ENCODE data around the gene SEMA3C. TPM values are rescaled to one million over a fixed set of nuclear protein-coding genes. Genes with fewer than 3 reads are reported as not detected.

Gene SEMA3C
- polyA plus RNA-seq, 4 donors = 25.9 to 36.1 (median 32.3) TPM

- no peak for DNase-seq (ENCODE audit: low read depth in 4 of 4, low spot score in 2 of 4)
These were observed 158.6 kb downstream of the SEMA3C start for GRCh38 chr7:80760292-80760691.

GRCh38 chr7:80752954-80753690 lies 165.7 kb downstream of the SEMA3C start:
- no peak for DNase-seq (ENCODE audit: low read depth in 4 of 4, low spot score in 2 of 4)

- no peak for DNase-seq (ENCODE audit: low read depth in 4 of 4, low spot score in 2 of 4)
These were observed 169.6 kb downstream of the SEMA3C start for GRCh38 chr7:80749270-80749669.

GRCh38 chr7:80748363-80749042 lies 170.3 kb downstream of the SEMA3C start:
- no peak for DNase-seq (ENCODE audit: low read depth in 4 of 4, low spot score in 2 of 4)

- DNase-seq (ENCODE audit: low read depth in 4 of 4, low spot score in 2 of 4) = no peak
These were observed 177.9 kb downstream of the SEMA3C start for GRCh38 chr7:80740778-80741545.

DNA sequence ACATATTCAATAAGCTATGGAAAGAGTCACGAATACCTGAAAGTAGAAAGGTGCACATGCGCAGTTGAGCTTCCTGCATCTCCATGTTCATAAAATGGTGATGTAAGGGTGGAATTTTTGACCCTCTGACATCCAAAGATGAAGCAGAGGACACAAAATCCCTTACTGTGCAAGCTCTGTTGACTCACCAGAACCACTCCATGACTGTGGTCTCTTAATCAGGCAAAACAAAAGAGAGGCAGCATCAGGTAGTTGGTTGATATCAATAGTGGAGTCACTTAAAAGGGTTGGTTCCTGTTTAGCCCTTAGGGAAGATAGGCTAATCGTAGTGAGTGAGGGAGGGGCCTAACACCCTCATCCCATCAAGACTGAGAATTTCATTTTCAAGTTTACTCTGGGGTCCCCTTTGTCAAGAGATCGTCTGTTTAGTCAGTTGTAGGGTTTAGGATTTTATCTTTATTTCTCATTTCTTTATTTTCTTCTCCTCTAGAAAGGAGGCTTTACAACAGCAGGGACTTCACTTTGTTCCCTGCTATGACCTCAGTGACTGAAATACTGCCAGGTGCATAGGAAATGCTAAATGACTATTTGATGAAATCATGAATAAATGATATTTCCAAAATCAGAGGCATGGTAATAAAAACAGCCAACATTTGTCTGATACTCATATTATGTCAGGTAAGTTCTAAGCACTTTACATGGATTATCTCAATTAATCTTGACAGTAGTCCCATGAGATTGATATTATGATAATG lies 182.3 kb downstream of the SEMA3C start:
- DNase-seq (ENCODE audit: low read depth in 4 of 4, low spot score in 2 of 4) = no peak

DNA sequence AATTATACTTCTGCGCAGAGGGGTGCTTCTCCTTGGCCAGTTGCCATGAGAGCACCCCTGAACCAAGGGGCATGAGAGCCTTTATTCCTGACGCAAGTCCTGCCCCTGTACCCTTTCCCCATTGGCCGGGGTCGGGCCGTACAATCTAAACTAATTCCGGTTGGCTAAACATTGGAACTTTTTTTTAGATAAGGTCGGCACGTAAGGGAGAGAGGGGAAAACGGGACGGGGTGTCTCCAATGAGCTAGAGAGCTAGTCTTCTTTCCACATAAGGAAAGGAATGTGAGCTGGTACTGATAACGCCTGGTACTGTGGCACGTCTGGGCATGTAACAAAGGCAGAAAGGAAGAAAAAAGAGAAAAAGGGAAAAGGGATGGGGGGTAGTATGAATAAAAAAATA lies 183.5 kb downstream of the SEMA3C start:
- no peak for DNase-seq (ENCODE audit: low read depth in 4 of 4, low spot score in 2 of 4)

- DNase-seq (ENCODE audit: low read depth in 4 of 4, low spot score in 2 of 4) = no peak
These were observed 184.8 kb downstream of the SEMA3C start for GRCh38 chr7:80734011-80734410.

GRCh38 chr7:80733333-80733915 lies 185.4 kb downstream of the SEMA3C start:
- DNase-seq (ENCODE audit: low read depth in 4 of 4, low spot score in 2 of 4) = no peak

DNA sequence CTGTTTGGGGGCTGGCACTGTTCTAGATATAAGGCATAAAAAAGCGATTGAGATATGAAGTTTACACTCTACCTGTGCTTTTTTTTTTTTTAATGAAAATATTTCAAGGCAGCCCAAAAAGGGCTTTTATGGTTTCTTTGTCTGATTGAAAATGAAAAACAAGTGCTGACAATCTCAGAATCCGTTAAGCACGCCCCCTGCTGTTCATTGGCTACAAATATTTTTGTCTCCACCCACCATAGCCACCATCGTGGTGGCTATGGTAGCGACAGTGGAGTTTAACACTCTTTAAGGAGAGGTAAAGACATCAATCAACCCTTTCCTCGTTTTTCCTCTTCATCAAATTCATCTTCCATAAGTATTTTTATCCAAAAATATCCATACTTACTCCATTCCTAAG lies 186.2 kb downstream of the SEMA3C start:
- no peak for DNase-seq (ENCODE audit: low read depth in 4 of 4, low spot score in 2 of 4)

DNA sequence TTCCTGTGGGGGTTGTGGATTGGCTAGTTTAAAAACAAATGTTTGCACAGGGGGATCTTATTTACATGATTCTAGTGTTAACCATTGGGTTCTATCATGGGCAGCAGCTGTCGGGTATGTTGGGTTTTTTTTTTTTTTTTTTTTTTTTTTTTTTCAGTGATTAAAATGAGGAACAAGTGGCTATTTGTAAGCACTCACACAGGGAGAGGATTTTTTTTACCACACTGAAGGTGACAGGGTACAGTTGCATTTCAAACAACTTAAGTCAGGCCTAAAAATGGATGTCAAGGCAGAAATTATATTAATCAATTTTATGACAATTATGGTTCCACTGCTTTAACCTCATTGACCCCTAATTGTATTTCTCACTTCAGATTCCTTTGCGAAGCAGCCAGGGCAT lies 187.6 kb downstream of the SEMA3C start:
- no peak for DNase-seq (ENCODE audit: low read depth in 4 of 4, low spot score in 2 of 4)

DNA sequence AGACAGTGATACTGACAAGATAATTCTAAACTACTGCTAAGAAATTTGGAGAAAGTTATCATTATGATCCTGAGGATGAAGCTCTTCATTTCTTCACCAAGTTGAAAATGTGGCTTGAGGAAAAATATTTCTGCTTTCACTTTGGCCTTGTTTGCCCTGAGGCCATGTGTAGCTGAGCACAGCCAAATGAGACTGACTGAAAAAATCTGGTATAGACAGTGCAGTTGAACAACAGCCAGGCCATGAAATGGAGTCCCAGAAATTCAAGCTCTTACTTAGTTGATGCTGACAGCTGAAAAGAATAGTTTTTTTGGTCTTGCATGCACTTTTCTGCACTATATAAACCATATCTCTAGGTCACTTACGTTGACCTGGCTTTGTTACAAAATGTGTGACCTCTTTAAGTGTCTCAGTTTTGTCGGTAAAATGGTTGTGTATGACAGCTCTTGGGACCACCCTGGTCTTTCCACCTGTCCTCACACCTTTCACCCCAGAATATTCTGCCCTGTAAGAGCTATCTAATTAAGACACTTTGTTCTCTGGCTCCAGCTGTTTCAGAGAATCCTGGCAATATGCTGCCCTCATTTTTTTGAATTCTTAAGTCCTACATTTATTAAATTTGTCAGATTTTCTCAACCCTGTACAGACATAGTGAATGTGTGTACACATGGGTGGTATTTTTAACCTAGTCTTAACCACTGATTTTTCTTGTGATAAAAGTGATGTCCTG lies 189.1 kb downstream of the SEMA3C start:
- no peak for DNase-seq (ENCODE audit: low read depth in 4 of 4, low spot score in 2 of 4)

- DNase-seq (ENCODE audit: low read depth in 4 of 4, low spot score in 2 of 4) = no peak
These were observed 192.2 kb downstream of the SEMA3C start for GRCh38 chr7:80726666-80727065.

GRCh38 chr7:80725181-80725611 lies 193.7 kb downstream of the SEMA3C start:
- DNase-seq (ENCODE audit: low read depth in 4 of 4, low spot score in 2 of 4) = no peak

GRCh38 chr7:80724249-80724871 lies 194.5 kb downstream of the SEMA3C start:
- peak; percentile 52 to 80 (median 74) for DNase-seq (ENCODE audit: low read depth in 4 of 4, low spot score in 2 of 4)

DNA sequence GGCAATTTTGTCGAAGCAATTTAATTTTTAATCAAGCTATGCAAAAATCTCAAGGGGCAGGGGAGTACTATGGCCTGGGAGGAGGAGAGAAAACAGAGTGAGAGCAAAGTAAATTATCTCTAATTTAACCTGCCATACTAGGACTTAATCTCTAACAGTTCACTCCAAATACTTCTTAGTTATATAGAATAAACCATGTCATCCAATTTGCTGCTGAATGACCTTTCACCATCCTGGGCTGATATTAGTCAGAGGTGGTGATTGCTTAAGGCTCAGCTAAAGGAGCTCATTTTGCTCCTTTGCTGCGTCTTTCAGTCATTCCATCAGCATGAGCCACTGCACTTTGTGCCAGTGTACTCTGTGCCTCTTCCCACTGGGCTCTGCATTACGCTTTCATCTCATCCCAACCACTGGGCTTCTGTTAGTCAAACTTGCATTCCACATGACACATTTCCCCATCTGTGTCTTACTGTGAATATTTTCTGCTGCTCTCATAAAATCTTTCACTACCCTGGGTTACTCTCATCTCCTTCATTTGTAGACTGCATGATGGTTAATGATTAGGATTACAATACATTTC lies 196.1 kb downstream of the SEMA3C start:
- no peak for DNase-seq (ENCODE audit: low read depth in 4 of 4, low spot score in 2 of 4)

GRCh38 chr7:80721883-80722615 lies 196.8 kb downstream of the SEMA3C start:
- DNase-seq (ENCODE audit: low read depth in 4 of 4, low spot score in 2 of 4) = no peak

GRCh38 chr7:80720146-80720545 lies 198.7 kb downstream of the SEMA3C start:
- DNase-seq (ENCODE audit: low read depth in 4 of 4, low spot score in 2 of 4) = no peak

Data from left renal cortex interstitium (tissue), 4 donors.